Gastrocnemius medialis (tissue), 4 donors: ENCODE measurements around the gene ARL8B. TPM values are rescaled to one million over a fixed set of nuclear protein-coding genes. Genes with fewer than 3 reads are reported as not detected.

Source experiments
- ATAC-seq, 2 donors: fragments of 150-250 bp; one replicate each; pipeline ENCODE4 v1.9.1; 2016
- DNase-seq, 2 donors: peaks; one replicate each; pipeline ENCODE4 v3.0.0-alpha.2; 2019
- H3K27ac ChIP-seq, 4 donors: fragments of 200-600 bp; sonication (generic); 1 replicate in 1 of 4; 2 replicates in 3 of 4; pipeline ENCODE4 v1.5.1; 2016 to 2018; ENCODE audit warnings: mild to moderate bottlenecking in 2 of 4, moderate library complexity in 1 of 4
- H3K27me3 ChIP-seq, 3 donors: fragments of 200-600 bp; sonication (generic) in 2 of 3; 1 replicate in 1 of 3; 2 replicates in 2 of 3; pipeline versions ENCODE4 v1.5.1 to v1.6.0; 2016 to 2019; ENCODE audit warnings: mild to moderate bottlenecking in 1 of 3, moderate library complexity in 1 of 3
- H3K36me3 ChIP-seq, 2 donors: fragments of 200-600 bp; sonication (generic) in 1 of 2; one replicate each; pipeline ENCODE4 v1.5.1; 2017 to 2018
- H3K4me1 ChIP-seq, 2 donors: fragments of 200-600 bp; sonication (generic) in 1 of 2; one replicate each; pipeline ENCODE4 v1.5.1; 2016 to 2017; ENCODE audit warnings: mild to moderate bottlenecking in 2 of 2
- H3K4me3 ChIP-seq, 4 donors: fragments of 200-600 bp; sonication (generic) in 3 of 4; 1 replicate in 1 of 4; 2 replicates in 3 of 4; pipeline ENCODE4 v1.5.1; 2016 to 2019; ENCODE audit warnings: mild to moderate bottlenecking in 2 of 4
- H3K9me3 ChIP-seq, 3 donors: fragments of 200-600 bp; sonication (generic) in 2 of 3; 1 replicate in 1 of 3; 2 replicates in 2 of 3; pipeline ENCODE4 v1.5.1; 2016 to 2019
- POLR2A ChIP-seq, 2 donors: fragments of 450-650 bp; IDR thresholded peaks; one replicate each; pipeline ENCODE4 v1.6.1; 2017; ENCODE audit warnings: antibody characterized with exemption in 2 of 2, mild to moderate bottlenecking in 2 of 2, moderate library complexity in 2 of 2
- in situ Hi-C, 4 donors: fragments of 200-750 bp; cut with MboI; loops; one replicate each; pipeline versions ENCODE4 v1.15.0 to v1.8.0; 2017; ENCODE audit warnings: low sequenced_read_pairs in 4 of 4
- intact Hi-C: fragments of 100-400 bp; cut with DNase I; formaldehyde crosslinking; loops from one replicate; pipeline ENCODE4 v1.15.1; 2023; ENCODE audit warnings: low total_unique reads
- total RNA-seq, 4 donors: library from RNA; depleted of rRNA; stranded (reverse); fragments of >200 nt; gene quantifications; one replicate each; pipeline versions ENCODE4 v1.1.0 to v1.2.3, GENCODE V29; 2016
- TF ChIP-seq, protein P1 (sequence below), 5 experiments: fragments of 450-650 bp in 3 of 5; fragments of 200-600 bp in 2 of 5; sonication (generic) in 2 of 5; IDR thresholded peaks in 4 of 5; conservative IDR thresholded peaks in 1 of 5; 1 replicate in 4 of 5; 2 replicates in 1 of 5; pipeline ENCODE4 v1.5.1; 2016 to 2019; ENCODE audit warnings: antibody characterized with exemption in 5 of 5, mild to moderate bottlenecking in 3 of 5, moderate library complexity in 3 of 5

The ARL8B gene
- total RNA-seq, 4 donors from 2014 or later: 69.3 to 198 (median 95.0) TPM

DNA sequence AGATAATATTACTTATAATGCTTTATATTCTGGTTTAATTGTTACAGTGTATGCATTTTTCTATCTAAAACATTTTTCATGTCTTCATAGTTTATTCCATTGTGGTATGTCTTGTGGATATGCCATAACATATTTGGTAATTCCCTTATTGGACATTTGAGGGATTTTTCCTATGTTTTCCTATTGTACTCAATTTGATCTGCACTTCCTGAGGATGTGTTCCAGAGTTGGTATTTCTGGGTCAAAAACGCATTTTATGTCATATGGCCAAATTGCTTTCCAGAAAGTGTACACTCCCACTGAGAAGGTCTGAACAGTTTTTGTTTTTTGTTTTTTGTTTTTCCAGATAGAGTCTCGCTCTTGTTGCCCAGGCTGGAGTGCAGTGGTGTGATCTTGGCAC, 6.8 kb downstream of the ARL8B start:
- ATAC-seq (no peak), DNase-seq (no peak)
- no peak overlapping the region for H3K4me3 ChIP-seq
- no peak for TF ChIP-seq POLR2A (IDR thresholded peaks at IDR 0.05)
- TF ChIP-seq, protein P1, sequence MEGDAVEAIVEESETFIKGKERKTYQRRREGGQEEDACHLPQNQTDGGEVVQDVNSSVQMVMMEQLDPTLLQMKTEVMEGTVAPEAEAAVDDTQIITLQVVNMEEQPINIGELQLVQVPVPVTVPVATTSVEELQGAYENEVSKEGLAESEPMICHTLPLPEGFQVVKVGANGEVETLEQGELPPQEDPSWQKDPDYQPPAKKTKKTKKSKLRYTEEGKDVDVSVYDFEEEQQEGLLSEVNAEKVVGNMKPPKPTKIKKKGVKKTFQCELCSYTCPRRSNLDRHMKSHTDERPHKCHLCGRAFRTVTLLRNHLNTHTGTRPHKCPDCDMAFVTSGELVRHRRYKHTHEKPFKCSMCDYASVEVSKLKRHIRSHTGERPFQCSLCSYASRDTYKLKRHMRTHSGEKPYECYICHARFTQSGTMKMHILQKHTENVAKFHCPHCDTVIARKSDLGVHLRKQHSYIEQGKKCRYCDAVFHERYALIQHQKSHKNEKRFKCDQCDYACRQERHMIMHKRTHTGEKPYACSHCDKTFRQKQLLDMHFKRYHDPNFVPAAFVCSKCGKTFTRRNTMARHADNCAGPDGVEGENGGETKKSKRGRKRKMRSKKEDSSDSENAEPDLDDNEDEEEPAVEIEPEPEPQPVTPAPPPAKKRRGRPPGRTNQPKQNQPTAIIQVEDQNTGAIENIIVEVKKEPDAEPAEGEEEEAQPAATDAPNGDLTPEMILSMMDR (IDR thresholded peaks at IDR 0.05 in 4 of 5, conservative IDR thresholded peaks at IDR 0.05 in 1 of 5): no peak
- H3K9me3 ChIP-seq: no peaks in the 10 kb centered on the region
- in situ Hi-C loops (loop anchor here in 1 of 4 donors (10.0 kb wide), 1 partner anchor 66 kb away; no protein-coding TSS in a partner anchor), intact Hi-C loops (loop anchor here (10.0 kb wide), 1 partner anchor 634 kb away; the partner anchor contains the start of gene ITPR1)
- H3K27me3 ChIP-seq: no peaks in the 10 kb centered on the region
- peak overlapping the region in 1 of 4 donors; percentile 35 for H3K27ac ChIP-seq
- no peaks in the 10 kb centered on the region for H3K36me3 ChIP-seq
- peaks cover 60 to 62% of the 10 kb centered on the region in 2 donors for H3K4me1 ChIP-seq

DNA sequence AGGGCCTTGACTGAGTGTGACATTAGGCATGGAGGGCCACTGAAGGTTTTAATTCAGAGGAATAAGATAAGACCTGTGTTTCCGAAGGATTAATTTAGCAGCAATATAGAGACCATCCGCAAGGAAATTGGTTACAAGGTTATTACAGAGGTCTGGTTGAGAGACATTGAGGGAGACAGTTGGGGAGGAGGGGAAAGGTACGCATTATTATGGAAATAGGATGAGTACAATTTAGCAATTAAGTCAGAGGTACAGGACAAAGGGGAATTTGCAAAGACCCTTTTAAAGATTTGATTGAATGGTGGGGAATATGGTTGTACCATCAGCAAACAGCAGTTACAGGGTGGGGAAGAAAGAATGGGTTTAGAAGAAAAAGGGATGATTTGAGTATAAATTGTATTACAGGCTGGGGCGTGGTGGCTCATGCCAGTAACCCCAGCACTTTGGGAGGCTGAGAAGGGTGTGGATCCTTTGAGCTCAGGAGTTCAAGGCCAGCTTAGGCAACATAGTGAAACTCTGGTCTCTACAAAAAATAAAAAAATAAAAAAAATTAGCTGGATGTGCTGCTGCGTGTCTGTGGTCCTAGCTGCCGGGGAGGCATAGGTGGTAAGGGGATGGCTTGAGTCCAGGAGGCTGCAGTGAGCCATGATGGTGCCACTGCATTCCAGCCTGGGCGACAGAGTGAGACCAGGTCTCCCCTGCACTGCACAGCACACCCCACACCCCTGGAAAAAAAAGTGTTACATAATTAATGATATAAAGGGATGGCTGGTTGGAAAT, 11.3 kb downstream of the ARL8B start:
- Histone ChIP-seq H3K27ac (peak overlapping the region; percentile 13 to 81 (median 49)), H3K9me3 (no peaks in the 10 kb centered on the region), H3K4me1 (peaks cover 61 to 72% of the 10 kb centered on the region in 2 donors), H3K4me3 (no peak overlapping the region), H3K27me3 (no peaks in the 10 kb centered on the region), H3K36me3 (no peaks in the 10 kb centered on the region)
- no peak for TF ChIP-seq POLR2A (IDR thresholded peaks at IDR 0.05)
- TF ChIP-seq, protein P1 (IDR thresholded peaks at IDR 0.05 in 4 of 5, conservative IDR thresholded peaks at IDR 0.05 in 1 of 5): no peak
- ATAC-seq (no peak), DNase-seq (no peak)
- intact Hi-C loops: no loop called here
- in situ Hi-C loops: loop anchor here in 1 of 4 donors (10.0 kb wide), 1 partner anchor 51 kb away; the partner anchor contains the start of gene EDEM1

GRCh38 chr3:5134019-5134391, 11.9 kb downstream of the ARL8B start:
- Histone ChIP-seq H3K4me1 (peaks cover 67 to 78% of the 10 kb centered on the region in 2 donors), H3K4me3 (no peak overlapping the region), H3K27me3 (no peaks in the 10 kb centered on the region), H3K27ac (peak overlapping the region; percentile 40 to 81 (median 54)), H3K36me3 (no peaks in the 10 kb centered on the region), H3K9me3 (no peaks in the 10 kb centered on the region)
- no peak for TF ChIP-seq POLR2A (IDR thresholded peaks at IDR 0.05)
- TF ChIP-seq, protein P1 (IDR thresholded peaks at IDR 0.05 in 4 of 5, conservative IDR thresholded peaks at IDR 0.05 in 1 of 5): no peak
- DNase-seq (no peak), ATAC-seq (no peak)
- intact Hi-C loops: no loop called here
- in situ Hi-C loops: loop anchor here in 1 of 4 donors (10.0 kb wide), 1 partner anchor 51 kb away; the partner anchor contains the start of gene EDEM1

DNA sequence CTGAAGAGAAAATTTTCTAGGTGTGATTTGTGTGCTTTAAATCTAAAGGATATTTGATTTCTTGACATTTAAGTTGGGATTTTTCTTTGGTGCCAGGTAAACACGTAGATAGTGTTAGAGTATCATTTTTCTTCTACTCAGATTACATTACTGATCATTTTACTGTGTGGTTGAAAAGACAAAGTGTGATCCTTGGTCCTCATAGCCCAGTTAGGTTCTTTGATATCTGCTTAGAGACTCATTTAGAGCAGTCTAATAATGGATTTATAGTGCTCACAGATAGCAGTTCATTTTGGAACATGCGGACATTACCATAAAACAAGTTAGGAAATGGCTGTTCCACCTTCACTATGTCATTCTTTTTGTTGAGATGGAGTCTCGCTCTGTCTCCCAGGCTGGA, 12.4 kb downstream of the ARL8B start:
- Histone ChIP-seq H3K36me3 (no peaks in the 10 kb centered on the region), H3K9me3 (no peaks in the 10 kb centered on the region), H3K27me3 (no peaks in the 10 kb centered on the region), H3K4me3 (no peak overlapping the region), H3K4me1 (peaks cover 71 to 78% of the 10 kb centered on the region in 2 donors), H3K27ac (peak overlapping the region; percentile 40 to 81 (median 54))
- intact Hi-C loops: no loop called here
- in situ Hi-C loops: loop anchor here in 1 of 4 donors (10.0 kb wide), 1 partner anchor 50 kb away; the partner anchor contains the start of gene EDEM1
- DNase-seq (no peak), ATAC-seq (peak in 1 of 2 donors; percentile 51)
- TF ChIP-seq, protein P1 (IDR thresholded peaks at IDR 0.05 in 4 of 5, conservative IDR thresholded peaks at IDR 0.05 in 1 of 5): no peak
- TF ChIP-seq POLR2A (IDR thresholded peaks at IDR 0.05): no peak
